Breast epithelium (tissue), 4 donors: ENCODE results near the gene DCN. TPM values are rescaled to one million over a fixed set of nuclear protein-coding genes. Genes with fewer than 3 reads are reported as not detected.
A peak's percentile ranks its signal among the peaks of the same experiment; 100 is the strongest.
"Not testable (repeated sequence)": the region's sequence is repeated elsewhere in the genome, so short reads cannot be mapped to it uniquely, and the experiment has no call there.

Source experiments
- DNase-seq, 2 donors: peaks; one replicate each; pipeline ENCODE4 v3.0.0-alpha.2; 2019; ENCODE audit warnings: low spot score in 2 of 2
- H3K27ac ChIP-seq, 2 donors: fragments of 200-600 bp; sonication (generic) in 1 of 2; one replicate each; pipeline ENCODE4 v1.5.1; 2016 to 2019; ENCODE audit warnings: mild to moderate bottlenecking in 1 of 2
- H3K27me3 ChIP-seq, 2 donors: fragments of 200-600 bp; sonication (generic) in 1 of 2; one replicate each; pipeline versions ENCODE4 v1.5.1 to v1.6.0; 2017 to 2019; ENCODE audit warnings: control low read depth in 1 of 2, mild to moderate bottlenecking in 1 of 2
- H3K36me3 ChIP-seq: fragments of 200-600 bp; one replicate; pipeline ENCODE4 v1.5.1; 2019
- H3K4me1 ChIP-seq, 2 donors: fragments of 200-600 bp; sonication (generic); one replicate each; pipeline ENCODE4 v1.5.1; 2016 to 2019; ENCODE audit warnings: control low read depth in 1 of 2
- H3K4me3 ChIP-seq, 3 donors: fragments of 200-600 bp; sonication (generic); 1 replicate in 2 of 3; 2 replicates in 1 of 3; pipeline ENCODE4 v1.5.1; 2016 to 2019; ENCODE audit warnings: mild to moderate bottlenecking in 3 of 3, moderate library complexity in 2 of 3
- H3K9me3 ChIP-seq, 2 donors: fragments of 200-600 bp; sonication (generic) in 1 of 2; one replicate each; pipeline ENCODE4 v1.5.1; 2016 to 2019; ENCODE audit warnings: control low read depth in 1 of 2
- POLR2A ChIP-seq: fragments of 450-650 bp; IDR thresholded peaks from one replicate; pipeline ENCODE4 v1.6.1; 2016; ENCODE audit warnings: antibody characterized with exemption, mild to moderate bottlenecking, moderate library complexity
- POLR2AphosphoS5 ChIP-seq, 3 donors: sonication (generic); formaldehyde crosslinking; IDR thresholded peaks; one replicate each; pipeline ENCODE4 v1.6.1; 2017; ENCODE audit warnings: antibody characterized with exemption in 3 of 3
- intact Hi-C: fragments of 100-400 bp; cut with DNase I; formaldehyde crosslinking; loops from one replicate; pipeline ENCODE4 v1.15.1; 2023; ENCODE audit warnings: low total_unique reads
- total RNA-seq, 3 donors: library from RNA; depleted of rRNA; stranded (reverse); fragments of >200 nt; gene quantifications; one replicate each; pipeline ENCODE4 v1.1.0, GENCODE V29; 2016
- TF ChIP-seq, protein P1 (sequence below), 3 donors: fragments of 450-650 bp; IDR thresholded peaks; one replicate each; pipeline ENCODE4 v1.5.1; 2016 to 2017; ENCODE audit warnings: antibody characterized with exemption in 3 of 3, mild to moderate bottlenecking in 3 of 3, moderate library complexity in 3 of 3

DCN gene
- total RNA-seq, 3 donors from 2014 or later = 1,081 to 4,374 (median 1,702) TPM

DNA sequence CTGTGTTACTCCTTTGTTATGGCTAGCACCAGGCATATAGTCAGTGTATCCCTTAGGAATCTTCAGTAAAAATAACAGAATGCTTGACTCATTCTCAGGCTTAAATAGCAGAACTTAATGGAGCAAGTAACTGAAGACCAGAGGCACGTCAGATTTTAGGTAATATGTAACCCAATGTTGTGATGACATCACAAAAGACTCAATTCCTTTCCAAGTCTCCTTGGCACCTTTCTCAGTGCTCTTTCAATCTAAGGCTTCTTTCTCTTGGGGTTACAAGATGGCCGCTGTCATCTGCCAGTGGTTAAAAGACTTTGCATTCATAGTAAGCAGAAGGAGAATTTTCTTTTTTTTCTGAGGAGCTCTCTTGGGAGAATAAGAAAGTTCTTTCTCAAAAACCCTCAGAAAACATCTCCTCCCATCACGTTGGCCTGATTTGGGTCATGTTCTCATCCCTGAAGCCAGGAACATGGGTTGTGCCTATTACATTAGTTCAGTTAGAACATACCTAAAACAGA, 33.4 kb upstream of the DCN start:
- Histone ChIP-seq H3K27ac (no peak overlapping the region), H3K27me3 (no peaks in the 10 kb centered on the region)

DNA sequence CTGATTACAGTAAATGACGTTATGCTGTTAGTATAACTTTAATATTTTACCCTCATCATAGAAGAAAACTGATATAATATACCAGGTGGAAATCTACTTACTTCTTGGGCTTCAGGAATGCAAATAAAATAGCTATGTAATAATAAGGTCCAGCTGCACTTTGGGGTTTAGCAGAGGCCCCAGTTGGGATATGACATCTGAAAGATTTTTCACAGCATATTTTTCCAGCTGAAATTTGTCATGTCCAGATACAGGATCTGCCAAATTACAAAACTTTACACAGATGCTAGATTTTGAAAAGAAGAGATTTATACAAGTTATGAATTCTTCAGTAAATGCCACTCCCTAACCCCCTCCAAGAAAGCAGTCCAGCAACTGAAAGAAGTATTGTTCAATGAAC, 29.2 kb upstream of the DCN start:
- no peak for TF ChIP-seq POLR2A
- no peak for TF ChIP-seq POLR2AphosphoS5 (IDR thresholded peaks at IDR 0.05)
- TF ChIP-seq, protein P1, sequence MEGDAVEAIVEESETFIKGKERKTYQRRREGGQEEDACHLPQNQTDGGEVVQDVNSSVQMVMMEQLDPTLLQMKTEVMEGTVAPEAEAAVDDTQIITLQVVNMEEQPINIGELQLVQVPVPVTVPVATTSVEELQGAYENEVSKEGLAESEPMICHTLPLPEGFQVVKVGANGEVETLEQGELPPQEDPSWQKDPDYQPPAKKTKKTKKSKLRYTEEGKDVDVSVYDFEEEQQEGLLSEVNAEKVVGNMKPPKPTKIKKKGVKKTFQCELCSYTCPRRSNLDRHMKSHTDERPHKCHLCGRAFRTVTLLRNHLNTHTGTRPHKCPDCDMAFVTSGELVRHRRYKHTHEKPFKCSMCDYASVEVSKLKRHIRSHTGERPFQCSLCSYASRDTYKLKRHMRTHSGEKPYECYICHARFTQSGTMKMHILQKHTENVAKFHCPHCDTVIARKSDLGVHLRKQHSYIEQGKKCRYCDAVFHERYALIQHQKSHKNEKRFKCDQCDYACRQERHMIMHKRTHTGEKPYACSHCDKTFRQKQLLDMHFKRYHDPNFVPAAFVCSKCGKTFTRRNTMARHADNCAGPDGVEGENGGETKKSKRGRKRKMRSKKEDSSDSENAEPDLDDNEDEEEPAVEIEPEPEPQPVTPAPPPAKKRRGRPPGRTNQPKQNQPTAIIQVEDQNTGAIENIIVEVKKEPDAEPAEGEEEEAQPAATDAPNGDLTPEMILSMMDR (IDR thresholded peaks at IDR 0.05) = no peak
- Histone ChIP-seq H3K27me3 (no peaks in the 10 kb centered on the region), H3K27ac (no peak overlapping the region), H3K4me3 (no peak overlapping the region), H3K9me3 (no peaks in the 10 kb centered on the region), H3K36me3 (no peaks in the 10 kb centered on the region), H3K4me1 (no peaks in the 10 kb centered on the region)
- DNase-seq = no peak
- intact Hi-C loops = loop anchor here (10.0 kb wide), 1 partner anchor 1527 kb away; no protein-coding TSS in a partner anchor

More for the DNA sequence above, 33.4 kb upstream of the DCN start:
- Histone ChIP-seq H3K9me3 (no peaks in the 10 kb centered on the region), H3K4me1 (no peaks in the 10 kb centered on the region), H3K36me3 (no peaks in the 10 kb centered on the region), H3K4me3 (no peak overlapping the region)
- TF ChIP-seq, protein P1 (IDR thresholded peaks at IDR 0.05) = no peak
- TF ChIP-seq POLR2A (no peak), POLR2AphosphoS5 (IDR thresholded peaks at IDR 0.05) (no peak)
- intact Hi-C loops = loop anchor here (10.0 kb wide), 1 partner anchor 1531 kb away; no protein-coding TSS in a partner anchor
- DNase-seq = no peak

DNA sequence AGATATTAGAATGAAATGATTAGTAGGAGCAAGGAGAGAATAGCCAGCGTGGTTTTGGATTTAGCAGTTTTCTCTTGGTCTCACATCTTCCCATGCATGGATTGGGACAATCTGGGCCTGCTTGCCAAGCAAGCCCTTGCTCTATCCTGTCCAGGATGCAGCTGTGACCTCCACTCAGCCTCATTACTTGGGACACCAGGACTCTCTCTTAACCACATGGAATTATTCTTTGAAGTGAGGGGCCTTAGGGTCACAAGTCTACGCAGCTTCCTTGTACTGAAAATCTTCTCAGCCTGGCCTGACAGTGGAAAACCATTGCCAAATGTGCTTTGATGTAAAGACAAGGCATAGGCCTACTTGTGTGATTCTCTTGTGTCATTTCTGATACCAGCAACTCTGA, 28.0 kb upstream of the DCN start:
- TF ChIP-seq POLR2AphosphoS5 (IDR thresholded peaks at IDR 0.05) (no peak), POLR2A (no peak)
- TF ChIP-seq, protein P1 (IDR thresholded peaks at IDR 0.05) = no peak
- intact Hi-C loops = loop anchor here (10.0 kb wide), 1 partner anchor 1526 kb away; no protein-coding TSS in a partner anchor
- DNase-seq = no peak
- Histone ChIP-seq H3K36me3 (no peaks in the 10 kb centered on the region), H3K4me3 (no peak overlapping the region), H3K4me1 (no peaks in the 10 kb centered on the region), H3K27me3 (no peaks in the 10 kb centered on the region), H3K27ac (peak overlapping the region in 1 of 2 donors; percentile 19), H3K9me3 (no peaks in the 10 kb centered on the region)

DNA sequence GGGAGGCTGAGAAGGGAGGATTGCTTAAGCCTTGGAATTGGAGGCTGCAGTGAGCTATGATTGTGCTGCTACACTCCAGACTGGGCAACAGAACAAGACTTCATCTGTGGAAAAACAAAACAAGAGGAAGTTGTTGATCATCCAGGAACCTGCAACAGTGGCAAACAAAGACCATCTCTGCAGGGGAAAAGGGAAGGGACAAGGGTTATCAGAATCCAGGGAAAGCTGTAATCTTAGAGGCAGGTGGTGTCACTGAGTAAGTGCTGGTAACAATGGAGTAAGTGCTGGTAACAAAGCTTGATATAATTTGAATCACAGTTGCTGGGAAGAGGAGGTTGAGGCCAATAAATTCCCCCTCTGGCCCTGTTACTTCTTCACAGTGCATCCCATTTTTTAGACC, 27.5 kb upstream of the DCN start:
- TF ChIP-seq POLR2A (no peak), POLR2AphosphoS5 (IDR thresholded peaks at IDR 0.05) (no peak)
- TF ChIP-seq, protein P1 (IDR thresholded peaks at IDR 0.05) = no peak
- peak overlapping the region in 1 of 2 donors; percentile 19 for H3K27ac ChIP-seq
- intact Hi-C loops = loop anchor here (10.0 kb wide), 1 partner anchor 1525 kb away; no protein-coding TSS in a partner anchor
- H3K27me3 ChIP-seq = no peaks in the 10 kb centered on the region
- no peaks in the 10 kb centered on the region for H3K9me3 ChIP-seq
- DNase-seq = no peak
- no peak overlapping the region for H3K4me3 ChIP-seq
- no peaks in the 10 kb centered on the region for H3K36me3 ChIP-seq
- no peaks in the 10 kb centered on the region for H3K4me1 ChIP-seq

DNA sequence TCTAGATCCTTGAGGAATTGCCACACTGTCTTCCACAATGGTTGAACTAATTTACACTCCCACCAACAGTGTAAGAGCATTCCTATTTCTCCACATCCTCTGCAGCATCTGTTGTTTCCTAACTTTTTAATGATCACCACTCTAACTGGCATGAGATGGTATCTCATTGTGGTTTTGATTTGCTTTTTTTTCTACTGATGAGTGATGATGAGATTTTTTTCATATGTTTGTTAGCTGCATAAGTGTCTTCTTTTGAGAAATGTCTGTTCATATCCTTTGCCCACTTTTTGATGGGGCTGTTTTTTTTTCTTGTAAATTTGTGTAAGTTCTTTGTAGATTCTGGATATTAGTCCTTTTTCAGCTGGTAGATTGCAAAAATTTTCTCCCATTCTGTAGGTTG, 24.7 kb upstream of the DCN start:
- H3K27me3 ChIP-seq, H3K4me1 ChIP-seq, H3K36me3 ChIP-seq, DNase-seq, H3K27ac ChIP-seq, H3K4me3 ChIP-seq, intact Hi-C loops, H3K9me3 ChIP-seq: not testable (repeated sequence)

DNA sequence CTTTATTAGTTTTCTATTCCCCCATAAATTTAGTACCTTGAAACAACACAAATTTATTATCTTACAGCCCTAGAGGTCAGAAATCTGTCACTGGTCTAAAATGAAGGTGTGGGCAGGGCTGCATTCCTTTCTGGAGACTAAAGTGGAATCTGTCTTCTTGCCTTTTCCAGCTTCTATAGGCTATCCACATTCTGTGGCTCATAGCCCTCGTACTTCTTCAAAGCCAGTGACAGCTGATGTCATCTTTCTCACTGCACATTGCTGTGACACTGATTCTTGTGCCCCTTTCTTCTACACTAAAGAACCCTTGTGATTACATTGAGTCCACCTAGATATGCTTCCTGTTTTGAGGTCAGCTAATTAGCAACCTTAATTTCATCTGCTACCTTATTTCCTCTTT, 23.2 kb upstream of the DCN start:
- Histone ChIP-seq H3K9me3 (no peaks in the 10 kb centered on the region), H3K27me3 (no peaks in the 10 kb centered on the region), H3K4me1 (no peaks in the 10 kb centered on the region), H3K27ac (no peak overlapping the region), H3K4me3 (no peak overlapping the region), H3K36me3 (no peaks in the 10 kb centered on the region)
- no peak for DNase-seq
- intact Hi-C loops = no loop called here
- TF ChIP-seq, protein P1 (IDR thresholded peaks at IDR 0.05) = no peak
- TF ChIP-seq POLR2A (no peak), POLR2AphosphoS5 (IDR thresholded peaks at IDR 0.05) (no peak)
